HG03103 (cell line): ENCODE data around the gene RERE.

Experiments used
- ATAC-seq: cut with Tn5 transposase; IDR thresholded peaks from one replicate; pipeline ENCODE4 v1.9.1; 2021; ENCODE audit warnings: low read depth; ENCODE audit not compliant: unreplicated experiment

RERE gene

GRCh38 chr1:8560035-8560434 is 257.4 kb downstream of the RERE start:
- ATAC-seq = no peak

GRCh38 chr1:8555582-8555981 is 261.9 kb downstream of the RERE start:
- no peak for ATAC-seq

- no peak for ATAC-seq
Measured at GRCh38 chr1:8554956-8555534, 262.4 kb downstream of the RERE start.

- ATAC-seq = no peak
Measured at GRCh38 chr1:8552820-8553397, 264.5 kb downstream of the RERE start.

- ATAC-seq = no peak
Measured at GRCh38 chr1:8551613-8552489, 265.6 kb downstream of the RERE start.

GRCh38 chr1:8551057-8551456 is 266.4 kb downstream of the RERE start:
- ATAC-seq = no peak

- no peak for ATAC-seq
Measured at GRCh38 chr1:8547791-8548190, 269.6 kb downstream of the RERE start.

- no peak for ATAC-seq
Measured at GRCh38 chr1:8545078-8545477, 272.4 kb downstream of the RERE start.

GRCh38 chr1:8544644-8545043 is 272.8 kb downstream of the RERE start:
- ATAC-seq = no peak

- ATAC-seq = no peak
Measured at GRCh38 chr1:8543965-8544364, 273.5 kb downstream of the RERE start.

GRCh38 chr1:8541961-8542521 is 275.4 kb downstream of the RERE start:
- no peak for ATAC-seq

GRCh38 chr1:8540971-8541370 is 276.5 kb downstream of the RERE start:
- no peak for ATAC-seq

- no peak for ATAC-seq
Measured at GRCh38 chr1:8540261-8540941, 277.0 kb downstream of the RERE start.

GRCh38 chr1:8539683-8540082 is 277.8 kb downstream of the RERE start:
- ATAC-seq = no peak

GRCh38 chr1:8538502-8538901 is 278.9 kb downstream of the RERE start:
- ATAC-seq = no peak

- ATAC-seq = no peak
Measured at GRCh38 chr1:8537991-8538390, 279.4 kb downstream of the RERE start.

GRCh38 chr1:8536515-8536914 is 280.9 kb downstream of the RERE start:
- no peak for ATAC-seq

- ATAC-seq = no peak
Measured at GRCh38 chr1:8533907-8534306, 283.5 kb downstream of the RERE start.

GRCh38 chr1:8533124-8533523 is 284.3 kb downstream of the RERE start:
- ATAC-seq = no peak

- no peak for ATAC-seq
Measured at GRCh38 chr1:8529901-8530300, 287.5 kb downstream of the RERE start.

- no peak for ATAC-seq
Measured at GRCh38 chr1:8527941-8528340, 289.5 kb downstream of the RERE start.
